DND-41 (cell line): ENCODE measurements around the gene PLXNA3.

ENCODE experiments used
- ATAC-seq: fragments of 200-7000 bp; cut with Tn5 transposase; 3 replicates; pipeline ENCODE4 v1.9.1; 2021; ENCODE audit warnings: low read depth; ENCODE audit not compliant: insufficient read depth
- DNase-seq: peaks from one replicate; pipeline ENCODE4 v3.0.0-alpha.2; 2020
- H2AFZ ChIP-seq: 2 replicates; pipeline ENCODE4 v1.6.0; 2012; ENCODE audit warnings: low read depth, low read length
- H3K27ac ChIP-seq: 2 replicates; pipeline ENCODE4 v1.5.1; 2012; ENCODE audit warnings: low read length, inconsistent platforms
- H3K27me3 ChIP-seq: fragments of 200-600 bp; sonication (generic); 2 replicates; pipeline ENCODE4 v1.6.0; 2012; ENCODE audit warnings: low read length, mild to moderate bottlenecking, inconsistent platforms; ENCODE audit not compliant: insufficient read depth, poor library complexity
- H3K36me3 ChIP-seq: 2 replicates; pipeline ENCODE4 v1.5.1; 2012; ENCODE audit warnings: low read length, inconsistent platforms; ENCODE audit not compliant: insufficient read depth
- H3K4me1 ChIP-seq: 2 replicates; pipeline ENCODE4 v1.5.1; 2012; ENCODE audit warnings: mild to moderate bottlenecking, low read length; ENCODE audit not compliant: insufficient read depth
- H3K4me2 ChIP-seq: 2 replicates; pipeline ENCODE4 v1.6.0; 2012; ENCODE audit warnings: mild to moderate bottlenecking, moderate library complexity, low read length, inconsistent platforms; ENCODE audit not compliant: insufficient read depth
- H3K4me3 ChIP-seq, 2 experiments: fragments of 200-600 bp in 1 of 2; shearing (Covaris generic) in 1 of 2; 2 replicates each; pipeline ENCODE4 v1.5.1; 2012 to 2016; ENCODE audit warnings: inconsistent platforms in 2 of 2, low read length in 2 of 2, mild to moderate bottlenecking in 2 of 2, low read depth in 1 of 2, moderate library complexity in 1 of 2
- H3K79me2 ChIP-seq: 2 replicates; pipeline ENCODE4 v1.6.0; 2012; ENCODE audit warnings: low read length, inconsistent platforms; ENCODE audit not compliant: insufficient read depth
- H3K9ac ChIP-seq: 2 replicates; pipeline ENCODE4 v1.6.0; 2012; ENCODE audit warnings: low read depth, mild to moderate bottlenecking, inconsistent platforms, low read length, moderate library complexity
- H3K9me3 ChIP-seq: 2 replicates; pipeline ENCODE4 v1.5.1; 2012; ENCODE audit warnings: low read length, moderate library complexity, mild to moderate bottlenecking, inconsistent platforms; ENCODE audit not compliant: insufficient read depth, severe bottlenecking
- H4K20me1 ChIP-seq: 2 replicates; pipeline ENCODE4 v1.6.0; 2012; ENCODE audit warnings: low read length; ENCODE audit not compliant: insufficient read depth
- EZH2 ChIP-seq: IDR thresholded peaks from 3 replicates; pipeline ENCODE4 v1.6.1; 2012; ENCODE audit warnings: borderline replicate concordance, low read depth, mild to moderate bottlenecking, moderate library complexity, low read length, inconsistent platforms; ENCODE audit not compliant: severe bottlenecking
- TF ChIP-seq, protein P1 (sequence below): IDR thresholded peaks from 2 replicates; pipeline ENCODE4 v1.5.1; 2012; ENCODE audit warnings: borderline replicate concordance, low read length, moderate library complexity, mild to moderate bottlenecking; ENCODE audit not compliant: poor library complexity, severe bottlenecking; ENCODE audit errors: extremely low read depth

Gene PLXNA3

DNA sequence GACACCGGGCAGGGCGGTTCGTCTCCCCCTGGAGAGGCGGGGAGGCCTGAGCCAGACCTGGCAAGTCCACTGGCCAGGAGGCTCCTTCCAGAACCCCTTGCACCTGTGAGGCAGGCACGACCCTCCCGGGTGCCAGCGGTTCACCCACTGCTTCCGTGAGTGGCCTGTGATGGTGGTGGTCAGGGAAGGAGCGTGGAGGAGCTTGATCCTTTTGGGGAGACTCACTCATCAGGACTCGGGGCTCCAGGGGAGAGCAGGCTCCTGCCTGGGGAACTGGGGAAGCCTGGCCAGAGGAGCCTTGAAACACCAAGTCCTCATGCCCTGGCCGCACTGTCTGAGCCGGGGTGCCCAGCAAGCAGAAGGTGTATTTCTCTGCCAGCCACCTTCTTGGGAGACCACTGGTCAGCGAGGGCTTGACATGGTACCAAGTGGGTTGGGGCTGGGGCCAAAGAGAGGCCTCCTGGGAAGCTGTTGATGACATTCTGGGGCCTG lies 13.3 kb upstream of the PLXNA3 start:
- Histone ChIP-seq H3K27ac (no peak overlapping the region), H3K27me3 (no peaks in the 10 kb centered on the region), H3K9ac (peak overlapping the region; percentile 60; the same call in 1 of the 2 replicates), H3K79me2 (peaks cover 6% of the 10 kb centered on the region; the same call in 1 of the 2 replicates), H3K36me3 (peaks cover 28% of the 10 kb centered on the region), H3K4me1 (peaks cover 17% of the 10 kb centered on the region), H2AFZ (no peak overlapping the region), H3K4me2 (peak overlapping the region; percentile 66), H4K20me1 (peaks cover 13% of the 10 kb centered on the region; the same call in 1 of the 2 replicates), H3K4me3 (peak overlapping the region in 1 of 2 experiments; percentile 54; a peak in 2 of 4 replicates), H3K9me3 (no peaks in the 10 kb centered on the region)
- DNase-seq = no peak
- no peak for ATAC-seq
- TF ChIP-seq EZH2 = no peak
- TF ChIP-seq, protein P1, sequence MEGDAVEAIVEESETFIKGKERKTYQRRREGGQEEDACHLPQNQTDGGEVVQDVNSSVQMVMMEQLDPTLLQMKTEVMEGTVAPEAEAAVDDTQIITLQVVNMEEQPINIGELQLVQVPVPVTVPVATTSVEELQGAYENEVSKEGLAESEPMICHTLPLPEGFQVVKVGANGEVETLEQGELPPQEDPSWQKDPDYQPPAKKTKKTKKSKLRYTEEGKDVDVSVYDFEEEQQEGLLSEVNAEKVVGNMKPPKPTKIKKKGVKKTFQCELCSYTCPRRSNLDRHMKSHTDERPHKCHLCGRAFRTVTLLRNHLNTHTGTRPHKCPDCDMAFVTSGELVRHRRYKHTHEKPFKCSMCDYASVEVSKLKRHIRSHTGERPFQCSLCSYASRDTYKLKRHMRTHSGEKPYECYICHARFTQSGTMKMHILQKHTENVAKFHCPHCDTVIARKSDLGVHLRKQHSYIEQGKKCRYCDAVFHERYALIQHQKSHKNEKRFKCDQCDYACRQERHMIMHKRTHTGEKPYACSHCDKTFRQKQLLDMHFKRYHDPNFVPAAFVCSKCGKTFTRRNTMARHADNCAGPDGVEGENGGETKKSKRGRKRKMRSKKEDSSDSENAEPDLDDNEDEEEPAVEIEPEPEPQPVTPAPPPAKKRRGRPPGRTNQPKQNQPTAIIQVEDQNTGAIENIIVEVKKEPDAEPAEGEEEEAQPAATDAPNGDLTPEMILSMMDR = no peak

DNA sequence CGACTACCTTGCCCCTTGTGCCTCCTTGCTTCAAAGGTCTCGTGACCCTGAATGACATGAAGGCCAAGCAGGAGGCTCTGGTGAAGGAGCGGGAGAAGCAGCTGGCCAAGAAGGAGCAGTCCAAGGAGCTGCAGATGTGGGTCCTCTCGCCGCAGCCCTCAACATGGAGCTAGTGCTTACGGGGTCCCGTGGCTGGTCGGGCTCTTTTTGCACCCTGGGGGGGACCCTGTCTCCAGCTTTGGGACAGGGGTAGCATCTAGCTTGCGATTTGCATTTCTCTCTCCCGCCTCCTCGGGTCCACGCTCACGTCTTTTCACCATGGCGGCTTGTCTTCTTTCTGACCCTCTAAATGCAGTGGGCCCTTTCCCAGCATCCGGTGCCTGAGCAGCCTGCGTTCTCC lies 12.3 kb upstream of the PLXNA3 start:
- H3K4me3 ChIP-seq = no peak overlapping the region
- H3K4me1 ChIP-seq = peaks cover 17% of the 10 kb centered on the region
- no peaks in the 10 kb centered on the region for H3K9me3 ChIP-seq
- H3K27me3 ChIP-seq = no peaks in the 10 kb centered on the region
- no peak for DNase-seq
- no peak overlapping the region for H3K27ac ChIP-seq
- no peak overlapping the region for H3K9ac ChIP-seq
- H4K20me1 ChIP-seq = peaks cover 6% of the 10 kb centered on the region; the same call in 1 of the 2 replicates
- peaks cover 18% of the 10 kb centered on the region for H3K36me3 ChIP-seq
- TF ChIP-seq, protein P1 = no peak
- TF ChIP-seq EZH2 = no peak
- H2AFZ ChIP-seq = no peak overlapping the region
- H3K79me2 ChIP-seq = no peaks in the 10 kb centered on the region
- no peak for ATAC-seq
- H3K4me2 ChIP-seq = no peak overlapping the region

DNA sequence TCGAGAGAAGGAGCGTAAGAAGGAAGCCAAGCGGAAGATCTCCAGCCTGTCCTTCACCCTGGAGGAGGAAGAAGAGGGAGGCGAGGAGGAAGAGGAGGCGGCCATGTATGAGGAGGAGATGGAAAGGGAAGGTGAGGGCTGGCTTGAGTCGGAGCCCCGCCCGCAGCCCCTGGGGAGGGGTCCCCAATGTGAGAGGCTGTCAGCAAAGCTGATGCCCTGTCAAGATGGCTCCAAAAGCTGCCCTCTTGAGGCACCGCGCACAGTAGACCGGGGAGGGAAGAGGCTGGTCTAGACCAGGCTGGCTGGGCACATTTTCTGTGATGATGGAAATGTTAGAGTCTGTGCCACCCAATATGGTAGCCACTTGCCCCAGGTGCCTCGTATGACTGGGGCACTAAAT lies 11.7 kb upstream of the PLXNA3 start:
- Histone ChIP-seq H2AFZ (no peak overlapping the region), H3K4me2 (no peak overlapping the region), H4K20me1 (peaks cover 3% of the 10 kb centered on the region; the same call in 1 of the 2 replicates), H3K36me3 (peaks cover 12% of the 10 kb centered on the region), H3K4me3 (no peak overlapping the region), H3K79me2 (no peaks in the 10 kb centered on the region), H3K27me3 (no peaks in the 10 kb centered on the region), H3K9ac (no peak overlapping the region), H3K4me1 (peaks cover 17% of the 10 kb centered on the region), H3K9me3 (no peaks in the 10 kb centered on the region), H3K27ac (no peak overlapping the region)
- no peak for ATAC-seq
- TF ChIP-seq, protein P1 = no peak
- TF ChIP-seq EZH2 = no peak
- DNase-seq = no peak

DNA sequence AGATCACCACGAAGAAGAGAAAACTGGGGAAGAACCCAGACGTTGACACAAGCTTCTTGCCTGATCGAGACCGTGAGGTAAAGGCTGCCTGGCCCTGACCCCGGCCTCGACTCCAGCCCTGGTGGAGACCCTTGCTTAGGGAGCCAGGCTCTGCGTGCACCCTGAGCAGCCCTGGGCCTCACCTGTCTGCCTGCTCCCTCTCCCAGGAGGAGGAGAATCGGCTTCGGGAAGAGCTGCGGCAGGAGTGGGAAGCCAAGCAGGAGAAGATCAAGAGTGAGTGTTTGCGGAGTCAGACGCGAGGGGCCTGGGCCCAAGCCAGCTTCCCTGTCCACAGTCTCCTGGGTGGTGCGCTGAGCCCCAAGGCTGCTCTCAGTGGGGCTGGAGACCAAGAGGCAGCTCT lies 9.6 kb upstream of the PLXNA3 start:
- Histone ChIP-seq H2AFZ (no peak overlapping the region), H3K4me2 (no peak overlapping the region), H4K20me1 (peaks cover 2% of the 10 kb centered on the region; the same call in 1 of the 2 replicates), H3K4me1 (peaks cover 11% of the 10 kb centered on the region), H3K9ac (no peak overlapping the region), H3K36me3 (no peaks in the 10 kb centered on the region), H3K27ac (no peak overlapping the region), H3K79me2 (no peaks in the 10 kb centered on the region), H3K9me3 (no peaks in the 10 kb centered on the region), H3K27me3 (no peaks in the 10 kb centered on the region), H3K4me3 (no peak overlapping the region)
- TF ChIP-seq, protein P1 = no peak
- no peak for TF ChIP-seq EZH2
- no peak for ATAC-seq
- no peak for DNase-seq
